ENCODE results near the gene CDH22.

The CDH22 gene

GRCh38 chr20:46142124-46142523, 166.2 kb downstream of the CDH22 start:
- Mint-ChIP-seq H3K27ac (no peak overlapping the region), H3K27me3 (ENCODE audit: low read depth) (peaks cover 20% of the 10 kb centered on the region), H3K4me1 (ENCODE audit: low read depth) (no peaks in the 10 kb centered on the region), H3K4me3 (no peak overlapping the region), H3K36me3 (ENCODE audit: low read depth) (no peaks in the 10 kb centered on the region), H3K9me3 (no peaks in the 10 kb centered on the region)

DNA sequence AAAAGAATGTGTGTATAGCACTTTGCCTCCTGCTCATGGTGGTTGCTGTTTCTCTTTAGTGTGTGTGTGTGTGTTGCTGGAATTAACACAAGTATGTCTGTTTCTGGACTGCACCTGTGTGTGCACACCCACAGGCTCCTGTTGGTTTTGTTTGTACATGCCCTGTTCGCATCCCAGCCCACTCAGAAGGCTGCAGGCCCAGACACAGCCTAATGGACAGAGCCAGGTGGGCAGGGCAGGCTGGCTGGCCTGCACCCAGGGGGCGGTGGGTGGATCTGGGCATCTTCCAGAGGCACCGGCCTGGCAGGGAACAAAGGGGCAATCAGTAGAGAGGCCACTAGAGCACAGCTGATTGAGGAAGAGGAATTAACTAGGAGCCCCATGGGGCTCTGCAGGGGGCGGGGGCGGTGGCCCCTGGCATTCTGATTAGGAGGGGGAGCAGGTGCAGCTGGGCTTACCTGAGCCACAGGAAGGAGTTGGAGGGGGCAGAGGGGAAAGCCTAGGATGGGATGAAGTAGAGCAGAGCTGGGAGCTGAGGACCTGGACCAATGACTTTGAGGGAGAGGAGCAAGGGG, 168.3 kb downstream of the CDH22 start:
- H3K27me3 Mint-ChIP-seq (ENCODE audit: low read depth) = peaks cover 28% of the 10 kb centered on the region
- H3K4me1 Mint-ChIP-seq (ENCODE audit: low read depth) = no peaks in the 10 kb centered on the region
- no peaks in the 10 kb centered on the region for H3K36me3 Mint-ChIP-seq (ENCODE audit: low read depth)
- no peak overlapping the region for H3K27ac Mint-ChIP-seq
- no peaks in the 10 kb centered on the region for H3K9me3 Mint-ChIP-seq
- no peak overlapping the region for H3K4me3 Mint-ChIP-seq

GRCh38 chr20:46139266-46139889, 168.9 kb downstream of the CDH22 start:
- H3K9me3 Mint-ChIP-seq = no peaks in the 10 kb centered on the region
- H3K4me3 Mint-ChIP-seq = no peak overlapping the region
- no peaks in the 10 kb centered on the region for H3K4me1 Mint-ChIP-seq (ENCODE audit: low read depth)
- H3K27ac Mint-ChIP-seq = no peak overlapping the region
- H3K27me3 Mint-ChIP-seq (ENCODE audit: low read depth) = peaks cover 28% of the 10 kb centered on the region
- H3K36me3 Mint-ChIP-seq (ENCODE audit: low read depth) = no peaks in the 10 kb centered on the region

GRCh38 chr20:46137816-46138215, 170.5 kb downstream of the CDH22 start:
- Mint-ChIP-seq H3K36me3 (ENCODE audit: low read depth) (no peaks in the 10 kb centered on the region), H3K4me1 (ENCODE audit: low read depth) (no peaks in the 10 kb centered on the region), H3K27me3 (ENCODE audit: low read depth) (peaks cover 29% of the 10 kb centered on the region), H3K27ac (no peak overlapping the region), H3K4me3 (no peak overlapping the region), H3K9me3 (no peaks in the 10 kb centered on the region)

GRCh38 chr20:46135856-46136633, 172.3 kb downstream of the CDH22 start:
- Mint-ChIP-seq H3K36me3 (ENCODE audit: low read depth) (no peaks in the 10 kb centered on the region), H3K27me3 (ENCODE audit: low read depth) (peaks cover 26% of the 10 kb centered on the region), H3K4me3 (no peak overlapping the region), H3K9me3 (no peaks in the 10 kb centered on the region), H3K27ac (no peak overlapping the region), H3K4me1 (ENCODE audit: low read depth) (no peaks in the 10 kb centered on the region)

DNA sequence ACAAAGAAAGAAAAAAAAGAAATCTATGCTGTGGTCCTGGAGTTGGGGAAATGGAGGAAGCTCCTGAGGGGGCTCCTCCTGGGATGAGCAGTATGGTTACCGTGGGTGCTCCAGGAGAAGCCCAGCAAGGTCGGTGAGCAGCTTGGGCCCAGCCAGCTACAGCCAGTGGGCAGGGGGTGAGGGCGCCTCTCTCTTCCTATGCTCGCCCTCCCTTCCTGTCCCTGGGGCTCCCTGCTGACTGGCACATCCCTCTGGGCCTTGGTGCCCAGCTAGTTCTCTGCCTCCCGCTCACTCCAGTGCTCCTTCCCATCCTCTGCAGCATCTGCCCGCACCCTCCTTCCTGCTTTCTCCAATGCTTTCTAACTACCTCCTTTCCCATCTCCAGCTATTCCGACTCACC, 173.6 kb downstream of the CDH22 start:
- Mint-ChIP-seq H3K27me3 (ENCODE audit: low read depth) (peaks cover 29% of the 10 kb centered on the region), H3K36me3 (ENCODE audit: low read depth) (no peaks in the 10 kb centered on the region), H3K4me3 (no peak overlapping the region), H3K9me3 (no peaks in the 10 kb centered on the region), H3K4me1 (ENCODE audit: low read depth) (no peaks in the 10 kb centered on the region), H3K27ac (no peak overlapping the region)

- H3K4me1 Mint-ChIP-seq (ENCODE audit: low read depth) = no peaks in the 10 kb centered on the region
Measured at GRCh38 chr20:46133886-46134654, 174.2 kb downstream of the CDH22 start.

DNA sequence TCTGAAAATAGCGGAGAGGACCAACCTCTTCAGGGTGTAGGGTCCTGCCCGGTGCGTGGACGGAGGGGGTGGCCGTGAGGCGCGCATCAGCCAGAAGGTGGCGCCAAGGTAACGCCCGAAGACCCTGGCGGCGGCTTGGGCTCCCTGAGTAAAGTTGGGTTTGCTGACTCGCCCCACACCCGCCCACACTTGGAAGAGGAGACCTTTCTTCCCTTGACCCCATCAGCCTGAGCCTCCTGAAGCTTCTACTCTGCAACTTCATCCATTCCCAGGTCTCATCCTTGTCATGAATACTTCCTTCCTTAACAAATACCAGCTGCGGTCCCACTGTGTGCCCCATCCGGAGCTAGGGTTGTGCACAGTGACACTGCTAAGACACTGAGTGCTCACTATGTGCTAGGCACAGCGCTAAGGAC, 175.6 kb downstream of the CDH22 start:
- Mint-ChIP-seq H3K4me1 (ENCODE audit: low read depth) (no peaks in the 10 kb centered on the region), H3K27me3 (ENCODE audit: low read depth) (peaks cover 34% of the 10 kb centered on the region), H3K36me3 (ENCODE audit: low read depth) (no peaks in the 10 kb centered on the region), H3K9me3 (no peaks in the 10 kb centered on the region), H3K4me3 (no peak overlapping the region), H3K27ac (no peak overlapping the region)

More at GRCh38 chr20:46133886-46134654, 174.2 kb downstream of the CDH22 start:
- H3K27ac Mint-ChIP-seq = no peak overlapping the region
- no peak overlapping the region for H3K4me3 Mint-ChIP-seq
- H3K27me3 Mint-ChIP-seq (ENCODE audit: low read depth) = peaks cover 34% of the 10 kb centered on the region
- H3K9me3 Mint-ChIP-seq = no peaks in the 10 kb centered on the region
- H3K36me3 Mint-ChIP-seq (ENCODE audit: low read depth) = no peaks in the 10 kb centered on the region

DNA sequence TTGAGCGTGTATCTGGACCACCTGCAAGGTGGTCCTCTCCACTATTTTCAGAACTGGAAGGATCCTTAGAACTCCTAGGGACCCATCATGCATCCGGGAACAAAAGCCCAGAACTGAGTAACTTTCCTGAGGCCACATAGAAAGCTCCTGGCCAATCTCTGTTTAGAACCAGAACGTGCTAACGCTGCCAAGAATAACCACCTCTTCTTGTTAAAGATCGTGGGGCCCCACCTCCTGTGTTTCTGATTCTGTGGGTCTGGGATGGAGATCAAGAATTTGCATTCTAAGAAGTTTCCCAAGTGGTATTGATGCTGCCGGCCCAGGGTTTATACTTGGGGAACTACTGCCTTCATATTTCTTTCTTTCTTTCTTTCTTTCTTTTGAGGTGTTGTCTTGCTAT, 176.9 kb downstream of the CDH22 start:
- H3K27ac Mint-ChIP-seq = no peak overlapping the region
- H3K36me3 Mint-ChIP-seq (ENCODE audit: low read depth) = no peaks in the 10 kb centered on the region
- H3K4me3 Mint-ChIP-seq = no peak overlapping the region
- H3K27me3 Mint-ChIP-seq (ENCODE audit: low read depth) = peaks cover 34% of the 10 kb centered on the region
- H3K9me3 Mint-ChIP-seq = no peaks in the 10 kb centered on the region
- H3K4me1 Mint-ChIP-seq (ENCODE audit: low read depth) = no peaks in the 10 kb centered on the region

DNA sequence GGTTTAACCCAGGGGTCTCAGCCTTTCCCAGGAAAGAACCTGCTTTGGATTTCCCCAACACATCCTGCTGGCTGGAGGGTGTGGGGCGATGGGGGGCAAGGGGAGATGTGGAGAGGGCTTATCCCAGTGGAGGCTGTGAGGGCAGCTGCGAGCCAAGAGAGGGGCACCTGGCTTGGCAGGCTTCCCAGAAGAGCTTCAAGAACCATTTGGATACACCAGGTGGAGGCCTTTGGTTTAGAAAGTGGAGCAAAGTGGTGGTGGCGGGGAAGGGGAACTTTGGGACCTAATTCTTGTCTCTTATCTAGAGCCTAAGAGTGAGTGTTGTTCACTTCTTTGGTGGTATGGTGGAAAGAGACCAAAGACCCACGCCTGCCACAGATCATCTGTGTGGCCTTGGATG, 177.8 kb downstream of the CDH22 start:
- Mint-ChIP-seq H3K36me3 (ENCODE audit: low read depth) (no peaks in the 10 kb centered on the region), H3K27ac (no peak overlapping the region), H3K9me3 (no peaks in the 10 kb centered on the region), H3K4me1 (ENCODE audit: low read depth) (no peaks in the 10 kb centered on the region), H3K4me3 (no peak overlapping the region), H3K27me3 (ENCODE audit: low read depth) (peaks cover 29% of the 10 kb centered on the region)

DNA sequence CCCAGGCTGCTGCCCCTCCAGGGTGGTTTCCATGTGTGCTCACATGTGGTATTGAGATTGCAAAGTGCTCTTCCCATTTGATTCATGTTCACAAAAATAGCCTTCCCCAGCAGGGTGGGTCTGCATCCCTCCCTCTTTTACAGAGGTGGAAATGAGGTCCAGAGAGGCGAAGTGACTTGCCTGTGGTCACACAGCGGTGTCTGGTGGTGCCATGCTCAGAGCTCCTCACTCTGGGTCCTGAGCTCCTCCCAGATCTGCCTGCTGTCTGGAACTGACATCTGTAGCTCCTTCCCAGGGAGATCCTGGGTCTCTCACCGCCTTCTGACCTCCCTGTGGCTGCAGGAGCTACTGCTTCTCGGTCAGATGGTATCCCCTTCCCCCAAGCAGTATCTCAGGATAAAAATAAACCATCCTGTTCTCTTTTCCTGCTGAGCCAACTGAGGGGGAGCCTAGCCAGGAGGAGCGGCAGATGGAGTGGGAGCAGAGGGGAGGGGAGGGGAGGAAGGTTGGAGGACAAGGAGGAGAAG, 178.3 kb downstream of the CDH22 start:
- Mint-ChIP-seq H3K27me3 (ENCODE audit: low read depth) (peaks cover 29% of the 10 kb centered on the region), H3K4me1 (ENCODE audit: low read depth) (no peaks in the 10 kb centered on the region), H3K27ac (no peak overlapping the region), H3K9me3 (no peaks in the 10 kb centered on the region), H3K4me3 (no peak overlapping the region), H3K36me3 (ENCODE audit: low read depth) (no peaks in the 10 kb centered on the region)

DNA sequence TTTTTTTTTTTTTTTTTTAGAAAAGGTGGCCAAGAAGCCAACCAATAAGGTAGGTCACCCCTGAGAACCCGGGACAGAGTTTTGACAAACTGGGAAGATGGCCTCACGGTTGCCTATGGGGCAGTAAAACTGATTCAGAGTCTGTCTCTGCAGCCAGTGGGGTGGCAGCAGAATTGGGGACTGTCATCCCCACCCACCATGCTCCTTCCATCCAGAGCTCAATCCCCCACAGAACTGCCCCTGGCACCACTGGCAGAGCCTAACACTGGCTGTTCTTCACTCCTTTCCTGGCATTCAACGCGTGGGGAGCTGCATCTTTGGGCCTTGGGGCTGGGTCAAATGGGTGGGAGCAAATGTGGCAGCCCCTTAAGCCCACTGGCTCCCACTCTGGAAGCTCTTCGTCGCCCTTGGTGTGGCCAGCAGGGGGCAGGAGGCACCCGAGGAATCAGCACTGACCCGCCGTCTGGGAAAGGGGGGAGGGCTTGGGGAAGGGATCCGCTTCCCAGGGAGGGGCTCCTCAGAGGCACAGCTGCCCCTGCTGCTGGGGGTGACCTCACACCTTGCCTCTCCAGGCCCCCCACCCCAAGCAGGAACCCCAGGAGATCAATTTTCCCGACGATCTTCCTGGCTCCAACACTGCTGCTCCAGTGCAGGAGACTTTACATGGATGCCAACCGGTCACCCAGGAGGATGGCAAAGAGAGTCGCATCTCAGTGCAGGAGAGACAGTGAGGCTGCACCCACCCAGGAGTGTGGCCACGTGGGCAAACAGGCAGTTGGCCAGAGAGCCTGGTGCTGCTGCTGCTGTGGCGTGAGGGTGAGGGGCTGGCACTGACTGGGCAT, 179.8 kb downstream of the CDH22 start:
- Mint-ChIP-seq H3K9me3 (no peaks in the 10 kb centered on the region), H3K27me3 (ENCODE audit: low read depth) (peaks cover 29% of the 10 kb centered on the region), H3K36me3 (ENCODE audit: low read depth) (no peaks in the 10 kb centered on the region), H3K4me1 (ENCODE audit: low read depth) (no peaks in the 10 kb centered on the region), H3K27ac (no peak overlapping the region), H3K4me3 (no peak overlapping the region)

DNA sequence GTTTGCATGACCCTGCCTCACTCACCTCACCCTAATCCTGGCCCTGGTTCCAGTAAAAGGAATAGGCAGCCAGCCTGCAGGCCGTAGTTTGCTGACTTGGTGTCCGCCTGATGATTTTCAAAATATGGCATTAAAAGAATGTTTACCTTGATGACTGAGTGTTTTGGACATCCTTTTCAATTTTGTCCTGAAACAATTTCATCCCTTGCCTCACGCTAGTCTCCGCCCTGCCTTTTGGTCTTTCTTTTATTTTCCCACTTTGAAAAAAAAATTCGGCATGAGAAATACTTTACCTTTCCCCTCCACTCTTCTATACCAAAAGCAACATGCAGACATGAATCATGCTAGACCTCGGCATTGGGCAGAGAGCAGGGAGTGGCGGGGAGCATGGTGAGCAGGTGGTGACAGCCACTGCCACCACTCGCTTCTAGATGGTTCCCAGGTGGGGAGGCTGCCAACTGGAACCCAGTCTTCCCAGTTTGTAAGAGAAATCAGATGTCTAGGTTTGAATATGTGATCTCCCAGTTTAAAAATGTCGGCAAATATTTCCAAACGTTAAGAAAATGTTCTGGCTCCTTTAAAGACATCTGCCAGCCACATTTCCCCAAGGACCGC, 180.8 kb downstream of the CDH22 start:
- H3K4me1 Mint-ChIP-seq (ENCODE audit: low read depth) = no peaks in the 10 kb centered on the region
- peaks cover 22% of the 10 kb centered on the region for H3K27me3 Mint-ChIP-seq (ENCODE audit: low read depth)
- no peak overlapping the region for H3K27ac Mint-ChIP-seq
- no peaks in the 10 kb centered on the region for H3K36me3 Mint-ChIP-seq (ENCODE audit: low read depth)
- H3K4me3 Mint-ChIP-seq = no peak overlapping the region
- H3K9me3 Mint-ChIP-seq = no peaks in the 10 kb centered on the region

All from T-helper 1 cell treated with Interleukin-12 subunit alpha and Interleukin-12 subunit beta and Interleukin-4 antibody, amounts not matched to agents 30 μg/mL and 1 μg/mL, for 36 hours (primary cell).